ENCODE results near the gene BHLHE23.

- TF ChIP-seq CTCF (IDR thresholded peaks at IDR 0.05) (no peak), POLR2AphosphoS5 (IDR thresholded peaks at IDR 0.05) (no peak), POLR2A (IDR thresholded peaks at IDR 0.05) (no peak), EP300 (IDR thresholded peaks at IDR 0.05) (no peak)
These were observed 31.5 kb downstream of the BHLHE23 start for GRCh38 chr20:62975251-62975760.
